ENCODE results near the gene SMPD3. TPM values are rescaled to one million over a fixed set of nuclear protein-coding genes. Genes with fewer than 3 reads are reported as not detected.

The SMPD3 gene
- total RNA-seq, 4 donors from 2014 or later, result 19.0 to 353 (median 206) TPM

DNA sequence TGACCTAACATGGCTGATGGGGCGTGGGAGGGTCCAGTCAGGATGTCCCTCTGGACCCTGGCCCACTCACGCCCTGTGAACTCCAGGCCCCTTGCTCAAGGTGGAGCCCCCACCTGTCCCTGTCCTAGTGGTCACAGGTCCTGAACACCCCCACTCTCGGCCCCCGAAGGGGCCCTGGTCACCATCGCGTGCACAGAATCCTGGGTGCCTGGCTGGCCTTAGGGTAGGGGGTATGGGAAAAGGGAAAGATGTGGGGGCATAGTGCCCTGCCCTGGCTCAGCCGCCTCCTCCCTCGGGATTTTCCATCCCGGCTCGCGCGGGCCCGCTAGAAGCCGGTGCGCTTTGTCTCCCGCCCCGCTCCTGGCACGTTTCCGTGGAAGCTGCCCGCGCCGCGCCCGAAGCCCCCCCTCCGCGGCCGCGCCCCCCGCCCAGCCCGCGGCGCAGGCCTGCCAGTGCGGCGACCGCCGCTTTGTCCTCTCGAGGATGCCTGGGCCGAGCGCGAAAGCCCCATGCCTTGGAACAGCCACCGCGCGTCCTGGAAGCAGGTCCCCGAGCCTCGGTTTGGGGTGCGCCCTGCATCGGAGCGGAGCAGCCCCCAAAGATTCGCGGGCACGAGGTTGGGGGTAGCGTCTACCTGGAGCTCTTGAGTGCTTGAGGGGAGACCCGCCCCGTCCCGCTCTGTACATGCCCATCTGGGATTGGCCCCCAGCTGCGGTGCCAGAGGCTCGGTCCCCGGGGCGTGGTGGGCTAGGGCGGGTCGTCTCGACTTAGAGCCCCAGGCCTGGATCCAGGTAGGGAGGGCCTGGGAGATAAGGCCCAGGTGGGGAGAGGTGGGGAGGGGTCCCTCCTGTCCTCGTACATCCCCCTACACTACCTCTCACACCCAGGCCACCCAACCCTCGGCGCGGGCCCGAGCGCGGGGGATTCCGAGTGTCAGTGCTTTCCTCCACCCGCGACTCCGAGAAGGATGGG lies 1.3 kb downstream of the SMPD3 start:
- Histone ChIP-seq H3K4me3 (peak overlapping the region in 3 of 4 donors; percentile 46 to 73 (median 53)), H3K27me3 (no peaks in the 10 kb centered on the region), H3K27ac (no peak overlapping the region), H3K4me1 (peaks cover 0 to 24% (median 14%) of the 10 kb centered on the region in 4 donors), H3K36me3 (no peaks in the 10 kb centered on the region), H3K9me3 (no peaks in the 10 kb centered on the region)
- no peak for DNase-seq
- TF ChIP-seq, protein P1, sequence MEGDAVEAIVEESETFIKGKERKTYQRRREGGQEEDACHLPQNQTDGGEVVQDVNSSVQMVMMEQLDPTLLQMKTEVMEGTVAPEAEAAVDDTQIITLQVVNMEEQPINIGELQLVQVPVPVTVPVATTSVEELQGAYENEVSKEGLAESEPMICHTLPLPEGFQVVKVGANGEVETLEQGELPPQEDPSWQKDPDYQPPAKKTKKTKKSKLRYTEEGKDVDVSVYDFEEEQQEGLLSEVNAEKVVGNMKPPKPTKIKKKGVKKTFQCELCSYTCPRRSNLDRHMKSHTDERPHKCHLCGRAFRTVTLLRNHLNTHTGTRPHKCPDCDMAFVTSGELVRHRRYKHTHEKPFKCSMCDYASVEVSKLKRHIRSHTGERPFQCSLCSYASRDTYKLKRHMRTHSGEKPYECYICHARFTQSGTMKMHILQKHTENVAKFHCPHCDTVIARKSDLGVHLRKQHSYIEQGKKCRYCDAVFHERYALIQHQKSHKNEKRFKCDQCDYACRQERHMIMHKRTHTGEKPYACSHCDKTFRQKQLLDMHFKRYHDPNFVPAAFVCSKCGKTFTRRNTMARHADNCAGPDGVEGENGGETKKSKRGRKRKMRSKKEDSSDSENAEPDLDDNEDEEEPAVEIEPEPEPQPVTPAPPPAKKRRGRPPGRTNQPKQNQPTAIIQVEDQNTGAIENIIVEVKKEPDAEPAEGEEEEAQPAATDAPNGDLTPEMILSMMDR (IDR thresholded peaks at IDR 0.05), result no peak
- no peak for TF ChIP-seq POLR2A (IDR thresholded peaks at IDR 0.05)

GRCh38 chr16:68445458-68445857 lies 2.9 kb downstream of the SMPD3 start:
- DNase-seq, result peak in 1 of 3 donors; percentile 77
- Histone ChIP-seq H3K27ac (no peak overlapping the region), H3K9me3 (no peaks in the 10 kb centered on the region), H3K36me3 (no peaks in the 10 kb centered on the region), H3K4me3 (no peak overlapping the region), H3K27me3 (no peaks in the 10 kb centered on the region), H3K4me1 (peaks cover 0 to 24% (median 14%) of the 10 kb centered on the region in 4 donors)
- TF ChIP-seq, protein P1 (IDR thresholded peaks at IDR 0.05), result peak in 4 of 6 experiments; percentile 44 to 81 (median 78)
- TF ChIP-seq POLR2A (IDR thresholded peaks at IDR 0.05), result no peak

- no peaks in the 10 kb centered on the region for H3K27me3 ChIP-seq
- H3K4me1 ChIP-seq, result peaks cover 0 to 23% (median 14%) of the 10 kb centered on the region in 4 donors
- no peaks in the 10 kb centered on the region for H3K9me3 ChIP-seq
- TF ChIP-seq POLR2A (IDR thresholded peaks at IDR 0.05), result no peak
- TF ChIP-seq, protein P1 (IDR thresholded peaks at IDR 0.05), result no peak
- no peak overlapping the region for H3K27ac ChIP-seq
- no peak overlapping the region for H3K4me3 ChIP-seq
- H3K36me3 ChIP-seq, result no peaks in the 10 kb centered on the region
- peak in 1 of 3 donors; percentile 53 for DNase-seq
These were observed 4.2 kb downstream of the SMPD3 start for GRCh38 chr16:68444056-68444657.

DNA sequence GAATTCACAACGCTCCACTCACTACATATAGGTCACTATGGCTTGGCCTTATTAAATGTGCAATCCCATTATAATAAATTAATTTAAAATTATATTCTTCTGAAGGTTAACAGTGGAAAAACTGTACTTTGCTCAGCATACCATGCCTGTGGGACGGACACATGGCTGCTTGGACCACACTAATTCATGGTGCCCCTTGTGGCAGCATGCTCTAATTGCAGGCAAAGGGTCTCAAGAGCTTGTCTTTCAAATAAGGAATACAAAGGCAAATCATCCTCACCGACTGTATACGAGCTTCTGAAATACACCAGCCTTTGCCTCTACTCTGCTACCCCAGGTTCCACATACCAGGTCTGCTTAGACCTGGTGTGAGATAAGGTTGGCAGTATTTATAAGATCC lies 11.7 kb downstream of the SMPD3 start:
- TF ChIP-seq POLR2A (IDR thresholded peaks at IDR 0.05), result no peak
- TF ChIP-seq, protein P1 (IDR thresholded peaks at IDR 0.05), result peak in 3 of 6 experiments; percentile 28 to 49 (median 29)
- H3K27me3 ChIP-seq, result no peaks in the 10 kb centered on the region
- no peaks in the 10 kb centered on the region for H3K36me3 ChIP-seq
- H3K4me3 ChIP-seq, result no peak overlapping the region
- no peak overlapping the region for H3K27ac ChIP-seq
- DNase-seq, result peak in 1 of 3 donors; percentile 51
- H3K9me3 ChIP-seq, result no peaks in the 10 kb centered on the region
- H3K4me1 ChIP-seq, result peaks cover 0 to 4% (median 0%) of the 10 kb centered on the region in 4 donors

DNA sequence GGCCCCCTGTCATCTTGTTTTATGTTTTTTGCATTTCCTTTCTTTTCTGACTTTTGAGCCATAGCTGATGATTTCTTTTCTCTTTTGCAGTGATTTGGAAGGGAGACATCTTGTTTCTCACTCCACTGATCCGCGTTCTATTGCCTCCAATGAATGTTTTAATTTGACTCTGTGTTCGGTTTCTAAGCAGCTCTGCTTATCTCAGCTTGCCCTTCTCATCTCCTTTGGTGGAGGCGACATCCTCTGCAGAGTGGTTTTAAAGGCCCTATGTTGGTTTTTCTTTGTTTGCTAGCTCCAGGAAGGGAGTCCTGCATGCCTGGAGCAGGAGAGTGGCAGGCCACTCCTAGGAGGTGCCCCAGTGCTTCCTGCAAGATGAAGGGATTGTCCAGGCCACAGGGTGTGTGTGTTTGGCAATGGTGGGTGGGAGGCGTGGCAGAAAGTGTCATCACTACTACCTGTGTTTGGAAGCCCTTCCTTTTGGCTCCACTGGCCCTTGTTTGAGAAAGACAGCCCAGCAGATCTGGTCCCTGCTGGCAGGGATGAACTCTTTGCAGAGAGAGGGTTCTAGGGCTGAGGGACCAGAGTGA lies 13.6 kb downstream of the SMPD3 start:
- TF ChIP-seq, protein P1 (IDR thresholded peaks at IDR 0.05), result no peak
- no peak for TF ChIP-seq POLR2A (IDR thresholded peaks at IDR 0.05)
- H3K4me1 ChIP-seq, result peaks cover 0 to 4% (median 0%) of the 10 kb centered on the region in 4 donors
- no peak overlapping the region for H3K4me3 ChIP-seq
- DNase-seq, result peak in 2 of 3 donors; percentile 74 to 78
- no peaks in the 10 kb centered on the region for H3K27me3 ChIP-seq
- H3K36me3 ChIP-seq, result no peaks in the 10 kb centered on the region
- no peaks in the 10 kb centered on the region for H3K9me3 ChIP-seq
- H3K27ac ChIP-seq, result peak overlapping the region in 2 of 4 donors; percentile 24 to 62
